ENCODE data around the gene ARHGEF17. TPM values are rescaled to one million over a fixed set of nuclear protein-coding genes. Genes with fewer than 3 reads are reported as not detected.
A peak's percentile ranks its signal among the peaks of the same experiment; 100 is the strongest.

The ARHGEF17 gene
- total RNA-seq, 4 donors from 2014 or later = 10.2 to 18.8 (median 14.7) TPM

DNA sequence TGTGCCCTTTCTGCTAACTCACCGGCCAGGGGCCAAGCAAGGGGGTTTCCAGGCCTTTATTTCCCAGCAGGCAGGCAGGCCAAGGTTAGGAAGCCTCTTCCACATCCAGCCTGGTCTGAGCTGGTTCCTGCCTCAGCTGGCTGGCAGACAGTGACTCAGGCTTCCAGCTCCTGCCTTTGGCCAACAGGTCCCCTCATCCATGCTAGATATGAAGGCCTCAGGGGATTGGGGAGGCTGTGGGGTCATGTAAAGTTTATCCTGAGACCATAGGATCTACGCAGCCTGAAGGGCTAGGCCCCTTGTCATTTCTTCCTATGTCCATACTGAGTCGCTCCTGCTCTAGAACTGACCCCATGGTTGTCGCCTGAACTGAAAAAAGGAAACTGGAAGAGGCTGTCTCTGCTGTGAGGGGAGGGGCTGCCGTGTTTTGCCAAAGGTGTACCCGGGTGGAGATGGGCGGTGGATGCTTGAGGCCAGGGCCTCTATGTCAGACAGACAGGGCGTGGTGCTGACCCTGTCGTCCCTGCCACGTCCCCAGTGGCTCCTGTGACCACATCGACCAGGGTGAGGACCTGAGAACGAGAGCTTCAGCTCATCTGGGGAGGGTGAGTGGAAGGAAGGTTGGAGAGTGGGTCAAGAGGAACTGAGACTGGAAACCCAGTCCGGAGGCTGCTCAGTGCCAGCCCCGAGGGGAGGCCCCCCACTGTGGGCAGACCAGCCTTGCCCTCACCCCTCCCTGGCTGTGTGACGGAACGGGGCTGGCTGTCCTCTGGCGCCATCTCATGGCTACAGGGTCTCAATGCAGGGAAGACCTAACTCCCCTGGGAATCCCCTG lies 19.0 kb upstream of the ARHGEF17 start:
- H3K4me3 ChIP-seq (ENCODE audit: low read depth, poor library complexity, severe bottlenecking) = no peak overlapping the region
- WGBS, 2 donors = 18 to 24% methylated on average over 16 to 17 of the region's 17 CpGs
- TF ChIP-seq POLR2A (IDR thresholded peaks at IDR 0.05) = no peak
- TF ChIP-seq, protein P1, sequence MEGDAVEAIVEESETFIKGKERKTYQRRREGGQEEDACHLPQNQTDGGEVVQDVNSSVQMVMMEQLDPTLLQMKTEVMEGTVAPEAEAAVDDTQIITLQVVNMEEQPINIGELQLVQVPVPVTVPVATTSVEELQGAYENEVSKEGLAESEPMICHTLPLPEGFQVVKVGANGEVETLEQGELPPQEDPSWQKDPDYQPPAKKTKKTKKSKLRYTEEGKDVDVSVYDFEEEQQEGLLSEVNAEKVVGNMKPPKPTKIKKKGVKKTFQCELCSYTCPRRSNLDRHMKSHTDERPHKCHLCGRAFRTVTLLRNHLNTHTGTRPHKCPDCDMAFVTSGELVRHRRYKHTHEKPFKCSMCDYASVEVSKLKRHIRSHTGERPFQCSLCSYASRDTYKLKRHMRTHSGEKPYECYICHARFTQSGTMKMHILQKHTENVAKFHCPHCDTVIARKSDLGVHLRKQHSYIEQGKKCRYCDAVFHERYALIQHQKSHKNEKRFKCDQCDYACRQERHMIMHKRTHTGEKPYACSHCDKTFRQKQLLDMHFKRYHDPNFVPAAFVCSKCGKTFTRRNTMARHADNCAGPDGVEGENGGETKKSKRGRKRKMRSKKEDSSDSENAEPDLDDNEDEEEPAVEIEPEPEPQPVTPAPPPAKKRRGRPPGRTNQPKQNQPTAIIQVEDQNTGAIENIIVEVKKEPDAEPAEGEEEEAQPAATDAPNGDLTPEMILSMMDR (IDR thresholded peaks at IDR 0.05) = peak in 1 of 3 donors; percentile 69
- intact Hi-C loops (cut with DNase I; ENCODE audit: low total_unique reads) = no loop called here
- peak; percentile 53 to 92 for DNase-seq (ENCODE audit: low spot score in 2 of 2)

DNA sequence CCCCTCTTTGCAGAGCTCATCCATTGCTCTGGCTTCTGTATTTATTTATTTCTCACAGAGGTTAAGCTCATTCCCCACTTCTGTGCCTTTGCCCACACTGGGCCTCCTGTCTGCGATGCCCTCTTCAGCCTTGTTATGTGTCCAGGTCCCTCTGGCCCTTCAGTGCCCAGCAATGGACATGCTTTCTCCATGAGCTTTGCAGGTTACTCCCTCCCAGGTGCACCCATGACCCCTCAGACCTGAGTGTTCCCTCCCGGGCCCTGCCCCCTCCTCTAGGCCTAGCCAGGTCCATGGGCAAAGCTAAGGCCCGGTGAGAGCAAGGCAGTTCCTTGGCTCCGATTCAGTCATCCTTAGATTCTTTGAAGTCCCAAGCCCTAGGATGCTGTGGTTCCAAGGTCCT lies 17.5 kb upstream of the ARHGEF17 start:
- H3K4me3 ChIP-seq (ENCODE audit: low read depth, poor library complexity, severe bottlenecking) = no peak overlapping the region
- TF ChIP-seq, protein P1 (IDR thresholded peaks at IDR 0.05) = no peak
- TF ChIP-seq POLR2A (IDR thresholded peaks at IDR 0.05) = no peak
- intact Hi-C loops (cut with DNase I; ENCODE audit: low total_unique reads) = no loop called here
- DNase-seq (ENCODE audit: low spot score in 2 of 2) = no peak
- WGBS, 2 donors = 93 to 94% methylated on average over 4 of the region's 4 CpGs

DNA sequence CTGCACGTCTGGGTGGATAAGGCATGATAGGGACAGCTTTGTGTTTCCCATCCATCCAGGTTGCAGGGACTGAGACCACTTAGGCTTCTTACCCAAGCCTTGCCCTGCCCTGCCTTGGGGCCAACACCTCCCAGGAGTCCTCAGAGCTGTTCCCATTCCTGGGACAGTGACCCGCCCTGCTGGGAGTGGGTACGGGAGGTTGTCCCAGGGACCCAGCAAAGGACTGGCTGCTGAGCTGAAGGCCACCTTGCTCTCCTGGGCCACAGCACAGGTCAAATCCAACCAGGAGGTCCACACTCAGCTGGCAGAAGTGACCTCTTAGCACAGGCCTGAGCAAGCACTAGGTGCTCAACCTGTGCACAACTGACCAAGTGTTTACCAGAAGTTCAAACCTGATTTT lies 16.9 kb upstream of the ARHGEF17 start:
- no peak overlapping the region for H3K4me3 ChIP-seq (ENCODE audit: low read depth, poor library complexity, severe bottlenecking)
- no peak for DNase-seq (ENCODE audit: low spot score in 2 of 2)
- WGBS, 2 donors = 80 to 92% methylated on average over 3 of the region's 3 CpGs
- no peak for TF ChIP-seq POLR2A (IDR thresholded peaks at IDR 0.05)
- TF ChIP-seq, protein P1 (IDR thresholded peaks at IDR 0.05) = no peak
- intact Hi-C loops (cut with DNase I; ENCODE audit: low total_unique reads) = no loop called here

DNA sequence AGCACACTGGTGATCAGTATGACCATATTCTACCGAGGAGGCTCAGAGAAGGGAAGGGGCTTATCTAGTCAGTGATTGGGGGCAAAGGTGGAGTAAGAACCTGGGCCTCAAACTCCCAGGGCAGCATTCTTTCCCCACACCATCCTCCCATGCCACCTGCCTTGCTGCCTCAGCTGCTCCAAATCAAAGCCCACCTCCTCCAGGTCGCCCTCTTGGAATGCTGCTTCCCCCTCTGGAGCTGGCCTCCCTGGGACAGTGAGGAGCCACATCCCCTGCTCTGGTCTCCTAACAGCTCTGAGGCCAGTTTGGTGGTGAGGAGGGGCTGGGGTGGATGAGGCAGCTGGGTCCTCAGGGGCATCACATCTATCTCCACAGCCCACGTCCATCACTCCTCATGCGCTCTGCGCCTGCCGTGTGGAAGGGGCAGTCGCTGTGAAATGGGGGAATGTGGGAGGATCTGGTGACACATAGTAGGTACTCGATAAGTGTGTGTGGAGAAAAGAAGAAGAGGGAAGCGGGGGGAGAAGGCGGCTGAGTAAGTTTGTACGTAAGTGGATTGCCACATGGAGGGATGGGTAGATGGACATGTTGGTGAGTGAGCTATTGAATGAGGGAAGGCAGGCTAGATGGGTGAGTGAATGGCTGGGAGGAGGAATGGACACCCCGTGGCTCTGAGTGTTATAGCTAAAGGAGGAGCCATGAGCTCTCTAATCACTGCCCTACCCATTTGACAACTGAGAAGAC lies 16.1 kb upstream of the ARHGEF17 start:
- intact Hi-C loops (cut with DNase I; ENCODE audit: low total_unique reads) = no loop called here
- no peak overlapping the region for H3K4me3 ChIP-seq (ENCODE audit: low read depth, poor library complexity, severe bottlenecking)
- DNase-seq (ENCODE audit: low spot score in 2 of 2) = no peak
- WGBS, 2 donors = 83 to 85% methylated on average over 11 to 12 of the region's 12 CpGs
- TF ChIP-seq POLR2A (IDR thresholded peaks at IDR 0.05) = no peak
- TF ChIP-seq, protein P1 (IDR thresholded peaks at IDR 0.05) = no peak

DNA sequence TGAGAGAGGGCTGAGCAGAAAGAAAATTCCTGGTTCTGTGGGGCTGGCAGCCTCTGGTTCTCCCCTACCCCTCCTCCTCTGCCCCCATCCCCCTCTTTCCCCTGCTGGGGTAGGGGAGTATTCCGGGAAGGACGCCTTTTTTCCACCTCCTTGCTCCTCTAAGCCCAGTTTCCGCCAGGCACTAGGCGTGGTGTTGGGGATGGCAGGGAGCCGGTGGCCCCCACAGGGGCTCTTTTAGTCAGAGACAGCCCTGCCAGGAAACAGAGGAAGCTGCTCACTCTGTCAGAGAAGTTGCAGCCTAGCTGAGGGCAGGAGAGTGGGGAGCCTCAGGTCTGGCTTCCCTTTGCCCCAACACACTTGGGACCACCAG lies 15.6 kb upstream of the ARHGEF17 start:
- intact Hi-C loops (cut with DNase I; ENCODE audit: low total_unique reads) = no loop called here
- no peak for DNase-seq (ENCODE audit: low spot score in 2 of 2)
- 46 to 66% methylated on average over 5 of the region's 5 CpGs for WGBS, 2 donors
- TF ChIP-seq, protein P1 (IDR thresholded peaks at IDR 0.05) = no peak
- no peak for TF ChIP-seq POLR2A (IDR thresholded peaks at IDR 0.05)
- H3K4me3 ChIP-seq (ENCODE audit: low read depth, poor library complexity, severe bottlenecking) = no peak overlapping the region

All from lower leg skin (tissue), 4 donors.